Measurements from ENCODE around the gene MYRFL.
"Not testable (repeated sequence)": the region's sequence is repeated elsewhere in the genome, so short reads cannot be mapped to it uniquely, and the experiment has no call there.

MYRFL gene

GRCh38 chr12:69994086-69994485 is 169.1 kb downstream of the MYRFL start:
- DNase-seq = not testable (repeated sequence)

GRCh38 chr12:69994724-69995173 is 169.7 kb downstream of the MYRFL start:
- no peak for DNase-seq

GRCh38 chr12:69996241-69996640 is 171.2 kb downstream of the MYRFL start:
- DNase-seq = no peak

- no peak for DNase-seq
These were observed 171.7 kb downstream of the MYRFL start for GRCh38 chr12:69996722-69997121.

- no peak for DNase-seq
These were observed 173.0 kb downstream of the MYRFL start for GRCh38 chr12:69998011-69998410.

- DNase-seq = no peak
These were observed 173.9 kb downstream of the MYRFL start for GRCh38 chr12:69998922-69999321.

GRCh38 chr12:69999561-69999960 is 174.5 kb downstream of the MYRFL start:
- no peak for DNase-seq

- DNase-seq = no peak
These were observed 177.3 kb downstream of the MYRFL start for GRCh38 chr12:70002097-70002911.

GRCh38 chr12:70002912-70003255 is 177.9 kb downstream of the MYRFL start:
- no peak for DNase-seq

GRCh38 chr12:70005864-70006618 is 181.0 kb downstream of the MYRFL start:
- no peak for DNase-seq

GRCh38 chr12:70006619-70006973 is 181.6 kb downstream of the MYRFL start:
- no peak for DNase-seq

- DNase-seq = no peak
These were observed 182.7 kb downstream of the MYRFL start for GRCh38 chr12:70007687-70008086.

Measured in stimulated activated CD4-positive, alpha-beta T cell treated with anti-CD3 and anti-CD28 coated beads, Interleukin-12 subunit alpha, Interleukin-12 subunit beta, amount 100 ng/mL, for 4 hours (primary cell).